ENCODE data around the gene EXOSC1.
"Not testable (repeated sequence)": the region's sequence is repeated elsewhere in the genome, so short reads cannot be mapped to it uniquely, and the experiment has no call there.

The EXOSC1 gene
- total RNA-seq = 24.7 to 59.3 (median 37.9) reads per million in 3 experiments

- DNase-seq = peak; percentile 90
Observed at GRCh38 chr10:97445722-97446639, at the start of gene EXOSC1, which contains the start of gene ZDHHC16. Gene EXOSC1, minus strand, starts transcription at chr10:97446006. Its CDS starts 21 bp downstream, at chr10:97445985. Gene ZDHHC16, plus strand, starts transcription at chr10:97446175. Its CDS starts 5,501 bp downstream, at chr10:97451676.

- DNase-seq = peak; percentile 39
Observed at GRCh38 chr10:97494863-97495506, 49.2 kb upstream of the EXOSC1 start.

GRCh38 chr10:97494151-97494550 lies 48.3 kb upstream of the EXOSC1 start:
- no peak for DNase-seq

DNA sequence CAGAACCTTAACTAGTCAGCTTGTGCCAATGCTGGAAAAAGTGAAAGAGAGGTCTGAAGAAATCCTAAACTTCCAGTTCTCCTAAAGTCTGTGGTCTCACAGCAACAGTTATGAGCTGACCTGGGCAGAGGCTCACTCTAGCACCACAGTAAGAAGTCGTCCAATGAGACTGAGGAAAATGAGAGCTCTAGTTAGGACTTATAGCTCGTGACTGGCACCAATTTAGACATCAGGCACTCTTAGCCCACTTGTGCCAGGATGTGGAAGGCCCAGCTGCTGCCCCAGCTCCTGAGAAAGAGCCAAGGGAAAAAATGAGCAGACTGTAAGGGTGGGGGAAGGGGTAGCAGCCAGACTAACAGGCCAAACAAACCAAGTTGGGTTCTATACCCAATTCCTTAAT lies 44.8 kb upstream of the EXOSC1 start:
- no peak for DNase-seq

DNA sequence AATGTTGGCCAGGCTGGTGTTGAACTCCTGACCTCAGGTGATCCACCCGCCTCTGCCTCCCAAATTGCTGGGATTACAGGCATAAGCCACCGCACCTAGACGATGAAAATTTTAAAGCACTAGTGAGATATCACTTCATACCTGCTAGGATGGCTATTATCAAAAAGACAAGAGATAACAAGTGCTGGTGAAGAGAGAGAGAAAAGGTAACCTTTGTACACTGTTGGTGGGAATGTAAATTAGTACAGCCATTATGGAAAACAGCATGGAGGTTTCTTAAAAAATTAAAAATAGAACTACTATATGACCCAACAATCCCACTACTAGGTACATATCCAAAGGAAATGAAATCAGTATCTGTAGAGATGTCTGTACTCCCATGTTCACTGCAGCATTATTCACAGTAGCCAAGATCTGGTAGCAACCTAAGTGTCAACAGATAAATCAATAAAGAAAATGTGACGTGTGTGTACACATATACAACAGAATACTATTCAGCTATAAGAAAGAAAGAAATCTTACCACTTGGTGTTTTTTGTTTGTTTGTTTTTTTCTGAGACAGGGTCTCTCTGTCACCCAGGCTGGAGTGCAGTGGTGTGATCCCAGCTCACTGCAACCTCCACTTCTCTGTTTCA lies 40.0 kb upstream of the EXOSC1 start:
- DNase-seq = no peak

DNA sequence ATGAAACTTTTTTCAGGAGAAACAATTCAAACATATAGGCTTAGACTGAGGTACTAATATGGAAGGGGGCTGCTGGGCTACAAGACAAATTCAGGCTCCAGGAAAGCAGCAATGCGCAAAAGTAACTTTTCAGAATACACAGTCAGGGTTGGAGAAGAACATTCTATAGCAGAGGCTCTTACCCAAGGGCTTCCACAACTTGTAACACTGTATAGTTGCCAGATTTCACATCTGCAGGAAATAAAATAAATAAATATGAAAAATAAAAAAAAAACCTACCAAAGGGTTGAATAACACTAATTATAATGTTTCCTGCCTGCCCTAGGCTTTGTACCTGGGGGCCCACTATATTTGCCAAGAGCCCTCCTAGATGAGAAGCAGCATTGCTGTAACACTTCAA lies 38.1 kb upstream of the EXOSC1 start:
- DNase-seq = no peak

- DNase-seq = no peak
Observed at GRCh38 chr10:97483506-97483905, 37.7 kb upstream of the EXOSC1 start.

DNA sequence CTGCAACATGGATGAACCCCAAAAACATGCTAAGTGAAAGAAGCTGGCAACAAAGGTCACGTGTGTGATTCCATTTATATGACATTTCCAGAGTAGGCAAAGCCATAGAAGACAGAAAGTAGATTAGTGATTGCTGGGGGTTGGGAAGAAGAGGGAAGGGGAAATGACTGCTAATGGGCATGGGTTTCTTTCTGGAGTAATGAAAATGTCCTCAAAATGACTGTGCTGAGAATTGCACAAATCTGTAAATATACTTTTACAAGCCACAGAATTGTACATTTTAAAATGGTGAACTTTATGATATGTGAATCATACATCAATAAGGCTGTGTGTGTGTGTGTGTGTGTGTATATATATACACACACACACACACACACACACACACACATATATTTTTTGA lies 36.6 kb upstream of the EXOSC1 start:
- DNase-seq = no peak

DNA sequence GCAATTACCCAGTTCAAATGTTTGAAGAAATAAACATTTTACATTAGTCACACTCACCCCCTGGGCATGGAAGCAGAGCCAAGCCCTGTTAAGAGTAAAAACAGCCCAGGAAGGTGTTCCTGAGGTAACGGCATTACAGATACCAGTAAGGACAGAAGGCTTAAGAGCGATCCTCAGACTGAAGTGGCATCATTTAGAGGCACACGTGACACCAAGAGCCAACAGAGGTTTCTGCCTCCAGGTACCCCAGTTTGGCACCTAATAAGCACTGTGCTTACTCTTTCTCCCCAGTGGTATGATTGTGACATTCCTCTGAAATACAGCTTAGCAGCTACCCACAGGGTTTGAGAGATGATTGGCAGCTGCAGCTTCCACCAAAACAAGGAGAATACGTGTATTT lies 35.3 kb upstream of the EXOSC1 start:
- no peak for DNase-seq

GRCh38 chr10:97479939-97480338 lies 34.1 kb upstream of the EXOSC1 start:
- DNase-seq = no peak

DNA sequence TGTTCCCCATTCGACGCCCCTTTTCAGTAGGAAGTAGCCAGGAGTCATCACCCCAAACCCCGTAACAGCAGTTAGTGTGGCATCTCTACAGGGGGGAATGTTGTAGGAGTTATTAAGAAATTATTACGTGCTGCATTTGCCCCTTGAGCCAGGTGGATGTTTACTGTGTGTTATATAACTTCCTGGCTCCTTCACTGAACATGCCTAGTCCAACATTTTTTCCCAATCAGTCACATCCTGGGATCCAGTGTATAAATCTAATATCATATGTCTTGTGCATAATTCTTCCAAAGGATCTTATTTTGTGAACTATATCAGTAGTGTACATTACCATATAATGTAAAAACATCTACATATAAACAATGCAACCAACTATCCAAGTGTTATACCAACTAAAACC lies 33.6 kb upstream of the EXOSC1 start:
- DNase-seq = not testable (repeated sequence)

GRCh38 chr10:97475936-97476594 lies 30.3 kb upstream of the EXOSC1 start:
- DNase-seq = no peak

GRCh38 chr10:97474918-97475317 lies 29.1 kb upstream of the EXOSC1 start:
- DNase-seq = no peak

DNA sequence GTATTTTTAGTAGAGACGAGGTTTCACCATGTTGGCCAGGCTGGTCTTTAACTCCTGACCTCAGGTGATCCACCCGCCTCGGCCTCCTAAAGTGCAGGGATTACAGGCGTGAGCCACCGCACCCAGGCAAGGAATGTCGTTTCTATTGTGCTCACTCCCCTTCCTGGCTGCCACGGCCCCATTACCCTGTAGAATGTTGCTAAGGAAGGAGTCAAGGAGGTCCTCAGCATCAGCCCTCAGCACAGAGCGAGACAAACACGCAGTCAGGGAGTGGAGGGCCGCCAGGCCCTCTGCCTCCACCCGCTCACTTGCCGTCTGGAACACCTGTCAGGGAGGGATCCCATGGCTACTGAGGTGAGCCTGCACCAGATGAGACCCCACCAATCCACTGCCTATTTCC lies 23.0 kb upstream of the EXOSC1 start:
- not testable (repeated sequence) for DNase-seq

GRCh38 chr10:97468162-97468561 lies 22.4 kb upstream of the EXOSC1 start:
- no peak for DNase-seq

GRCh38 chr10:97466755-97467154 lies 20.9 kb upstream of the EXOSC1 start:
- no peak for DNase-seq

DNA sequence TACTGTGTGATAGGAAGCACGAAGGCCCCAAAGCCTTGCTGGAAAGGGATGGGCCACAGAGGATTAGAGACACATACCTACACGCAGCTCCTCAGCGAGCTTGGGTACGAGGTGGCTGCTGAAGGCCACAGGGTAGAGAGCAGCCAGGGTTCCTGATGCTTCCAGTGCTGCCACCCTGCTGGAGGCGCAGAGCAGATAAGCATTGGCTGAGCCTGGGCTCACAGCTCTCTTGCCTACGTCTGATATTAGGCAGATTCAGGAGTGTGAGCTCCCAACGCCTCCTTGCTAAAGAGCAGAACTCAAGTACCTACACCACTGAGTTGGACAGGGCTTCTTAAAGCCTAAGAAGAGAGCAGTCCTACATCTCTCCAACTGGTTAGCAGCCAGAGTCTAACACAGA lies 20.2 kb upstream of the EXOSC1 start:
- no peak for DNase-seq

DNA sequence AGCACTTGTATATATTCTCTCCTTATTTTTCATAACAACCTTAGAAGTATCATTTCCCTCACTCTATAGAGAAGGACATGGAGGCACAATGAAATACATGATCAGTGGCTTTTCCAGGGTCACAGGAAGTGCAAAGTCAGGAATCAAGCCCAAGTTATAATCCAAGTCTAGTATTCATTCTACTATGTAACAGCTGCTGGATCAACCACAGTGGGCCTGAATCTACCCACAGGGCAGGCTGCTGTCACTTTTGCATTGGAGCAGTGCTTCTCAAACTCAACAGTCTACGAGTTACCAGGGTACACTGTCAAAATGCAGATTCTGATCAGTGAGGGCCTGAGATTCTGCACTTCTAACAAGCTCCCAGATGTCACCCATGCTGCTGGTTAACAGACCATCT lies 18.4 kb upstream of the EXOSC1 start:
- DNase-seq = no peak

DNA sequence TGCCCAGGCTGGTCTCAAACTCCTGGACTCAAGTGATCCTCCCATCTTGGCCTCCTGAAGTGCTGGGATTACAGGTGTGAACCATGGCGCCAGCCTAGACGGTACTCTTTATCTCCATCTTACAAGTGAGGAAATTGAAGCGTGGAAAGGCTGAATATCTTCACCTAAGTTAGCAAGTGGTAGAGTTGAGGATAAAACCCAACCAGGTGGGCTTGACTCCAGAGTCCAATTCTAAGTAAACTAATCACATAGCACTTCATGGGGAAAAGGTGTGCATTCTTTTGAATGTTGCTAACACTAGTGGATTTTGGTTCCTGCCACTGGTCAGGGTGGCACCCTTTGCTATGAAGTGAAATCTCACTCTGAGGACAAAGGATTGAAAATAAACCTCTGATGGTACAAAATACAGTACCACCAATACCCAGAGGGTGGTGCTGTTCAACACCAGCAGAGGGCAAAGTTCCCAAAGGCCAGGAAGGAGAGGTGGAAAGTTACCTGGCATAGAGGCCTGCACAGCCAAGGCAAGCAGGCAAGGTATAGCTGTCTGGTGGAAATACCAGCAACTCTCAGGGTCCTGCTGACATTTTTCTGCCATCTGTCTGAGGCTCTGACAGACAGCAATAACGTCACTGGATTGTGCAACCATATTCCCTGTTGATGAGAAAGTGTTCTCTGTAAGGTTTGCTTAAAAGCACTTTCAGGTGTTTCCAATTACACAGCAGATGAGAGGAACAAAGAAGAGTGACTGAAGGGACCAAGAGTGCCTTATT lies 17.7 kb upstream of the EXOSC1 start:
- DNase-seq = peak; percentile 38

GRCh38 chr10:97462309-97462708 lies 16.5 kb upstream of the EXOSC1 start:
- DNase-seq = no peak

DNA sequence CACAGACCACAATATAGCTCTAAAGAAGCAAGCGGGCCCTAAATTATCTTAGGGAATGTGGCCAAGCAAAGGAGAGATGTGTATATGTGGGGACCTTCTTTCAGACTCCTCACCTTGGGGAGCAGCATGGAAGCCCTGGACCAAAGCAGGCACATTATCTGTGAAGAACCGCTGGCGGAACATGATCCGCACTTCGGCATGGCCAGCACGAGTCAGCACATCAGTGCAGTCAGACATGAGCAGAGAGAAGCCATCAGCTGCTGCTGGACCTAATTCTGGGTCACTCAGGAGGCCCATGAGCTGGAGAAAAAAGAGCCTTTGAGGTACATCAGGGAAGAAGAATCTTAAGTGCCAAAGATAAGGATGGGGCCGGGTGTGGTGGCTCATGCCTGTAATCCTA lies 14.1 kb upstream of the EXOSC1 start:
- no peak for DNase-seq

GRCh38 chr10:97459111-97459510 lies 13.3 kb upstream of the EXOSC1 start:
- no peak for DNase-seq
